GM03348 (cell line): Measurements from ENCODE around the gene ATOH1.

Experiments
- DNase-seq: peaks from one replicate; pipeline ENCODE4 v3.0.0; 2012; ENCODE audit warnings: low spot score

The ATOH1 gene, protein sequence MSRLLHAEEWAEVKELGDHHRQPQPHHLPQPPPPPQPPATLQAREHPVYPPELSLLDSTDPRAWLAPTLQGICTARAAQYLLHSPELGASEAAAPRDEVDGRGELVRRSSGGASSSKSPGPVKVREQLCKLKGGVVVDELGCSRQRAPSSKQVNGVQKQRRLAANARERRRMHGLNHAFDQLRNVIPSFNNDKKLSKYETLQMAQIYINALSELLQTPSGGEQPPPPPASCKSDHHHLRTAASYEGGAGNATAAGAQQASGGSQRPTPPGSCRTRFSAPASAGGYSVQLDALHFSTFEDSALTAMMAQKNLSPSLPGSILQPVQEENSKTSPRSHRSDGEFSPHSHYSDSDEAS

DNA sequence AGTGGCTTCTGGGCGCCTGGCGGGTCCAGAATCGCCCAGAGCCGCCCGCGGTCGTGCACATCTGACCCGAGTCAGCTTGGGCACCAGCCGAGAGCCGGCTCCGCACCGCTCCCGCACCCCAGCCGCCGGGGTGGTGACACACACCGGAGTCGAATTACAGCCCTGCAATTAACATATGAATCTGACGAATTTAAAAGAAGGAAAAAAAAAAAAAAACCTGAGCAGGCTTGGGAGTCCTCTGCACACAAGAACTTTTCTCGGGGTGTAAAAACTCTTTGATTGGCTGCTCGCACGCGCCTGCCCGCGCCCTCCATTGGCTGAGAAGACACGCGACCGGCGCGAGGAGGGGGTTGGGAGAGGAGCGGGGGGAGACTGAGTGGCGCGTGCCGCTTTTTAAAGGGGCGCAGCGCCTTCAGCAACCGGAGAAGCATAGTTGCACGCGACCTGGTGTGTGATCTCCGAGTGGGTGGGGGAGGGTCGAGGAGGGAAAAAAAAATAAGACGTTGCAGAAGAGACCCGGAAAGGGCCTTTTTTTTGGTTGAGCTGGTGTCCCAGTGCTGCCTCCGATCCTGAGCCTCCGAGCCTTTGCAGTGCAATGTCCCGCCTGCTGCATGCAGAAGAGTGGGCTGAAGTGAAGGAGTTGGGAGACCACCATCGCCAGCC, at the start of gene ATOH1:
TSS of gene ATOH1 (plus strand) at position 422 of the 663 bp plus-strand sequence. CDS start at position 596, 174 bp downstream.
- DNase-seq: peak; percentile 42

DNA sequence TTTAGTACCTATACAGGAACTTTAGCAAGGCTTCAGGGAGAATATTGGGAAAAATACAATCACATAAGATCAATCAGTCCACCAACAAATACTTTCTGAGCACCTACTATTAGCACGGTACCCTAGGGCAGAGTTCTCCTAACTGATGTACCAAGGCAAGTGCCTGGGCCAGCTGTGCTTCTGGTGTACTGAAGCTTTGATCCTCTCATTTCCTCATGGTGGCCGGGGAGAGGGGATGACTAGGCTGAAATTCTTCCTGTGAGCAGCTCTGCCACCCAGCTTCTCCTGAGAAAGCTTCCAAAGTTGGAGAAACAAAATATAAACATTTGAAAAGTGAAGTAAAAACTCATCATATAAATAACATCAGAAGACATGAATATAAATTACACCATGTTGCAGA, 49.3 kb upstream of the ATOH1 start:
- no peak for DNase-seq

DNA sequence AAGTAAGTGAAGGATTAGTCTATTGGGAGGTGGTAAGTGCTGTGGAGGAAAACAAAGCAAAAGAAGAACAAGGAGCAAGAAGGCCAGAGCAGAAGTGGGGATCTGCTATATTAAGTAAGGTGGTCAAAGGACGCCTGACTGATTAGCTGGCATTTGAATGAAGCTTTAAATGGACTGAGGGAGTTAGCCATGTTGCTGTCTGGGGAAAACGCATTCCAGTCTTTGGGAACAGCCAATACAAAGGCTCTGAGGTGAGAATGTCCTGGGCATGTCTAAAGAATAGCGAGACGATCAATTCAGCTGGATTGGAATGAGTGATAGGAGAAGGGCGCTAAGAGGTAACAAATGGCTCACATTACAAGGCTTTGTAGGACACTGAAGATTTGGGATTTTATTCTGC, 48.5 kb upstream of the ATOH1 start:
- no peak for DNase-seq

DNA sequence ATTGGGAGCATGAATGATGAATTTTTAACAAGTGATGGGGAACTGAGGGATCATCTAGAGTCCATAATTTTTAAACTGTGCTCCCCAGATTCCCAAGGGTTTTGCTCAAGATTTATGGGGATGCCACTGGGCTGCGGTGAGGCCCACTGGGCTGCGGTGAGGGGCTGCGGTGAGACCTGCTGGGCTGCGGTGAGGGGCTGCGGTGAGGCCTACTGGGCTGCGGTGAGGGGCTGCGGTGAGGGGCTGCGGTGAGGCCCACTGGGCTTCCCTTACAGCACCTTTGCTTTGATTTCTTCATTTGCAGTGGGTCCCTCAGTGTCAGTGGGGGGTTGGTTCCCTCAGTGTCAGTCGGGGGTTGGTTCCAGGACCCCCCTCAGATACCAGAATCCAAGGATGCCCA, 47.4 kb upstream of the ATOH1 start:
- no peak for DNase-seq

DNA sequence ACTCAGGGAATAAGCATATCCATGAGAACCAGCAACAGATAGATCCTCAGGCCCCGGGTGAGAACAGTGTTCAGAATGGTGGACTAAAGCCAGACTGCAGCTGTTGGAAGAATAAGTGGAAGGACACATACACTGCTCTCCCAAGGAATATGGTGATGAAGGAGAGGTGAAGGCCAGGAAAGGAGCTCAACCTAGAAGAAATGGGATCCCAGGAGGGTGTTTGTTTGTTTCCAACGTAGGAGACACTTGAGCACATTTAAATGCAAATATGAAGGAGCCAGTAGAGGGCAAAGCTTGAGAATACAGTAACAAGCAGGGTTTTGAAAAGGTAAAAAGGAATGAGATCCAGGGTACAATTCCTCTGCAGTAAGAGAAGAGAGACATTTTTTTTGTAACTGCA, 42.4 kb upstream of the ATOH1 start:
- DNase-seq: no peak

DNA sequence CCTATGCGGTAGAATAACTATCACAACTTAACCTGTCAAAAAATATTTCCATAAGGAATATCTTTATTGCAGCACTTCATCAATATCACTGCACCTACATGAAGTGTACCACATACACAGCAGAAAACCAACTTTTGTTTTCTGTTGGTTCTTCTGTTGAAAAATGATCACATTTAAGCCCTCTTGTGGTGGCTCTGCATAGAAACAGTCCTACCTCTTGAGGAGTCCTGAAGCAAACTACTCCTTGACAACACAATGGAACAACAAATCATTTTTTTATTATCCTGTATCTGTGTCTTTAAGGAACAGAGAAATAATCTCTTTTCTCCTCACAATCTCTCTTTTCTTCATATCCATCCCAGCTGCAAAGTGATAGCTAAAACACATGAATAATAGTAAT, 39.8 kb upstream of the ATOH1 start:
- DNase-seq: peak; percentile 28

DNA sequence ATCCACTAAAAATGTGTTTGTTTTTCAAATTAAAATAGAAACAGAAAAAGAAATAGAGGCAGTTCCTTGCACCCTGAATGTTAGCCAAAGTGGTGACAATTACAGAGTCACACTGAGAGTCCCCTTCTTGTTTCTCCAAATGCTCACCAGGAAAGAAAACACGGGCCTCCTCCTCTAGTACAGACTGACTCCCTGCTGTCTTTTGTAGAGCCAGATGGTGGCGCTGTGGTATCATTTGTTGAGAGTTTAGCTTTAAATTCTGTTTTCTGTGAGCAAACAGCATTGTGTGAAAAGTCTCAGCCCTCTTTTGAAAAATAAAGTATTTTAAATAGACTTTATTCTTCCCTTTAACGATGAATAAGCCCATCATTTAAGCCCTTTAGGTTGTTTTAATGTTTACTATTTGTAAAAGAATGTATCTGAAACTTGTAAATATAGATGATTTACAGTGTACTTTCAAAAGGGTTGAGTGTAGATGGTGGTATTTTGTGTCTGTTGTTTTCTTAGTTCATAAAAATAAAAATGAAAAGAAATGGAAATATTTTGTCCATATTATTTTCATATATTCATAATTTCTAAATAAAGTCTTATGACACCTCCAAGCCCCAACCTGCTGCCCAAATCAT, 36.9 kb upstream of the ATOH1 start:
- DNase-seq: peak; percentile 71

DNA sequence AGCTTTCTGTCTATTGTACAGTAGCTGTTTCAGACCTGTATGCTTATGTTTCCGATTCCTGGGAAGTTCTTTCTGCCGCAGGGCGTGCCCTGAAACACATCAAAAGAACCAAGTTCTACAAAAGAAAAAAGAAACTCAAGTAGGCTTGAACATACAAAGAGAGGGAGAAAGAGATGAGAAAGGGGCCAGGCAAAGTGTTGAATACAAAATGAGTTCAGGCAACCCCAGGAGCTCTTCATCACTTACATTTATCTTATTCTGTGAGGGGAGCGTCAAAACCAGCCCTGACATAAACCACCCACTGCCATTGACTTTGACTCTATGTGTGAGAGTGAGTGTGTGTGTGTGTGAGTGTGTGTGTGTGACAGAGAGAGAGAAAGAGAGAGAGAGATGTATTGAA, 26.5 kb upstream of the ATOH1 start:
- no peak for DNase-seq

DNA sequence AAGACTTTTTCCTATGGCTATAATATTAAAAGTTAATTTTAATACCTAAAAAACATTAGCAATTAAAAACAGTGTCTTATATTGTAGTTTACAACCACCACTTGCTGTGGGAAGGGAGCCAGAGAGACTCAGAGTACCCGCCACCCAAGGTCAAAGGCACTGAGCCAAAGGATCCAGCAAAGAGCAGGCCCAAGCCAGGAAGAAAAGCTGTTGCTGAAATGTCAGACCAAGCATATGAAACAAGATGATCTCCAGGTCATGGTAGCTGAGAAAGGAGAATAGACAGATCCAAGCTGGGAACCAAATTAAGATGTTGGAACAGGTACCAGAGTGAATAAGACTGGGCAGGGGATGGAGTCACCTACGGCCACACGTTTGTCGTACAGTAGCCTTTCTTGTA, 18.8 kb upstream of the ATOH1 start:
- DNase-seq: no peak

DNA sequence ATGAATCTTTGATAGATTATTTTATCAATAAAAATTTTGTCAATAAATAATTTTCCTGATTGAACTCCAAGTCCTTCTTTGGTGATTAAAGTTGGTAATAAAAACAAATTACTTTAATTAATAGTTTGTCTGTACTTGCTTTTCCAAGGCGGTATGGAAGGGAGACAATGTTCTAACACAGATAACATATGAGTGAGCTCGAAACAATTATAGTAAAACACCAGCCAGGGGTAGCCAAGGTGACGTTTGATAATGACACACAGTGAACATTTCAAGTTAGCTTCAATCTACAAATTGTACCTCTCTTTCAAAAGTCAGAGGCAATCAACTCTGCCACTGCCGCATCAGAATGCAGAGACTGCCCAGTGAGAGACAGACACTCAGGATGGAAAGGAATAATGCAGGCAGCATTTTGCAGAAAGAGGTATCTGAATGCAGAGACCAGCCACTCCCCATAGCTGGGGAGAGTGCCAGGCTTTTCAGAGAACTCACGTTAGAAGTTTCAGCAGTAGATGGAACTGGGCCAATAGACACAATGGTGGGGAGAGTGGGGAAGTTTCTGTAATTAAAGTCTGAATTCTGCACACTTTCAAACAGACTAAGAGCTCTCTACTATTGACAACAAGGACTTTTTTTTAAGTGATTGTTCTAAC, 18.1 kb upstream of the ATOH1 start:
- no peak for DNase-seq

DNA sequence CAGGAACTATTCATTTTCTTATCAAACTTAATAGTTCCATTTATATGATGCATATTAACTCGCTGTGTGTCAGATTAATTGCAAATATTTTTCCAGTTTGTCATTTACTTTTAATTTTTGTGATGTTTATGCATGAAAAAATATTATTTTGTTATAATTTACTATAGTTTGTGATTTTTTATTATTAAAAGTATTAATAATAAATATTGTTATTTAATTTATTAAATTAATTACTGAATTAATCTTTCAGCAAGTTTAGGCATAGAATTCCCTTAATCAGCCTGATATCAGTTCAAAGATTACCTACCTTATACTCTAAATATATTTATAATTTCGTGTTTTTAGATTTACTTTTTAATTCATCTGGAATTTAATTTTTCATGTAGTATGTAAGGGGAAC, 15.5 kb upstream of the ATOH1 start:
- no peak for DNase-seq

DNA sequence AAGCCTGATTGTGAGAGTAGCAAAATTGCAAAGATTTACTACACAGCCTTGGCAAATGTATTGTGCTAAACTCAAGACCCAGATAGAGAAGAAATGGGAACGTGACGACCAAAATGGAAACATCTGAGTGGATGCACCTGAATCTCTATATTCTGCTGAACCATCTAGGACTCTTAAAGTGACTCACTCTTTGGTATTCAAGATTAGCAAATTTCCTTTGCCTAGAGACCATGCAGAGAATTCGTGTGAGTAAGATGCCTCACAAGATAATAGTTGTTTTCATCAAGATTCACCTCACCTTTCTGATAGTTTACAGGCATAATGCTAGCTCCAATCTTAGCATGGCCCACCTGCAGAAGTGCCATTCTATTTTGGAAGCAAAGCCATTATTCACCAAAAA, 14.4 kb upstream of the ATOH1 start:
- DNase-seq: no peak

DNA sequence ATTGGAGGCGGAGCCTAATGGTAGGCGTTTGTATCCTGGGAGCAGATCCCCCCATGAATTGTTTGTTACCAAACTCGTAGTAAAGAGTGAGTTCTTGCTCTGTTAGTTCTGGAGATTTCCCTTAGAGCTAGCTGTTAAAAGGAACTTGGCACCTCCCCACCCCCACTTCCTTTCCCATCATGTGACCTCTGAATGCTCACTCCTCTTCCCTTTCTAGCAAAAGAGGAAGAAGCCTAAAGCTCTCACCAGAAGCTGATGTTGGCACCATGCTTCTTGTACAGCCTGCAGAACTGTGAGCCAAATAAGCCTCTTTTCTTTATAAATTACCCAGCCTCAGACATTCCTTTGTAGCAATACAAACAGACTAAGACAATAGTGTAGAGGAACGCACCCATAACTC, 13.8 kb upstream of the ATOH1 start:
- DNase-seq: no peak

DNA sequence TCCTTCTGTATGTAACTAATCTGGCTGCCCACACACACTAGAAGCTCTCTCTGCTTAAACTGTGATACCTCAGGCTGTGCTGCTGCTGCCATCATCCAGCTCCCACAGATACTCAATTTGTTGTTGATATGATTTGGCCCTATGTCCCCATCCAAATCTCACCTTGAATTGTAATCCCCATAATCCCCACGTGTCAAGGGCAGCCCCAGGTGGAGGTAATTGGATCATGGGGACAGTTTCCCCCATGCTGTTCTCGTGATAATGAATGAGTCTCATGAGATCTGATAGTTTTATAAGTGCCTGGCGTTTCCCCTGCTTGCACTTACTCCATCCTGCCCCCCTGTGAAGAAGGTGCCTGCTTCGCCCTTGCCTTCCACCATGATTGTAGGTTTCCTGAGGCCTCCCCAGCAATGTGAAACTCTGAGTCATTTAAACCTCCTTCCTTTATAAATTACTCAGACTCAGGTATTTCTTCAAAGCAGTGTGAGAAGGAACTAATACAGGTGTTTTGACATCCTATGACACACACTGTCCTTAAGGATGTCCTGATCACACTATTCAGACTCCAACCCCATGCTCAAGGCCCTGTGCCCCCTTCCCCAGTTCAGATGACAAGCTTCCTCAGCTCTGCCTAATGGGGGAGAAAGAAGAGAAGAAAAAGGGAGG, 2.9 kb upstream of the ATOH1 start:
- no peak for DNase-seq

DNA sequence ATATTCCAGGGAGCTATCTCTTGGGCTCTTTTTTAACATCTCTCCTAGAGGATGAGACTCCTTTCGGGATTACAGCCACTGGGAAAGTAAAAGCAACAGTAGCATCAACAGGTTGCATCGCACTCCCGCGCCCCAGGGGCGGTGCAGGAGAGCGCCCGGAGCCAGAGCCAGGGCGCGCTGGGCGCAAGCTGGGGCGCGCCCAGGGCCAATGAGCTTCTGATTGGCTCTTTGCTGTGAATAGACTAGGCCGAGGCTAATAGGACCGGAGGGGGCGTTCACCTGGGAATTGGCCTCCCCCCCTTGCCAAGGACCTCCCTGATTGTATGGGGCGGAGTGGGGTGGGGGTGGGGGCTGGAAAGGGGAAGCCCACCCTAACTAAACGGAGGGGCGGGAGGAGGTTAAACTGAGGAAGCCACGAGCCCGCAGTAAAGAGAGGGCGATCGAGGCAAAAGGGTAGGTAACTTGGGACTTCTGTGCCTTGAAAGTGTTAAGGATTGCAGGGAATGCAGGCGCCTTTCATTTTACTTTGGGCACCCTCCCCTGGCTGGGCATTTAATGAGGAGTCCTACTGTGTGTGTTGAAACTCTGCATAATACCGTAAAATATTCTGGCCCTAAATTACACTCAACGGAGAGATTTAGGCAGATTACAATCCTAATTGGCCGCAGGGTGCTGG, 1.1 kb upstream of the ATOH1 start:
- DNase-seq: peak; percentile 10

DNA sequence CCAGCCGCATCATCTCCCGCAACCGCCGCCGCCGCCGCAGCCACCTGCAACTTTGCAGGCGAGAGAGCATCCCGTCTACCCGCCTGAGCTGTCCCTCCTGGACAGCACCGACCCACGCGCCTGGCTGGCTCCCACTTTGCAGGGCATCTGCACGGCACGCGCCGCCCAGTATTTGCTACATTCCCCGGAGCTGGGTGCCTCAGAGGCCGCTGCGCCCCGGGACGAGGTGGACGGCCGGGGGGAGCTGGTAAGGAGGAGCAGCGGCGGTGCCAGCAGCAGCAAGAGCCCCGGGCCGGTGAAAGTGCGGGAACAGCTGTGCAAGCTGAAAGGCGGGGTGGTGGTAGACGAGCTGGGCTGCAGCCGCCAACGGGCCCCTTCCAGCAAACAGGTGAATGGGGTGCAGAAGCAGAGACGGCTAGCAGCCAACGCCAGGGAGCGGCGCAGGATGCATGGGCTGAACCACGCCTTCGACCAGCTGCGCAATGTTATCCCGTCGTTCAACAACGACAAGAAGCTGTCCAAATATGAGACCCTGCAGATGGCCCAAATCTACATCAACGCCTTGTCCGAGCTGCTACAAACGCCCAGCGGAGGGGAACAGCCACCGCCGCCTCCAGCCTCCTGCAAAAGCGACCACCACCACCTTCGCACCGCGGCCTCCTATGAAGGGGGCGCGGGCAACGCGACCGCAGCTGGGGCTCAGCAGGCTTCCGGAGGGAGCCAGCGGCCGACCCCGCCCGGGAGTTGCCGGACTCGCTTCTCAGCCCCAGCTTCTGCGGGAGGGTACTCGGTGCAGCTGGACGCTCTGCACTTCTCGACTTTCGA, 654 bp downstream of the ATOH1 start:
- DNase-seq: peak; percentile 23

DNA sequence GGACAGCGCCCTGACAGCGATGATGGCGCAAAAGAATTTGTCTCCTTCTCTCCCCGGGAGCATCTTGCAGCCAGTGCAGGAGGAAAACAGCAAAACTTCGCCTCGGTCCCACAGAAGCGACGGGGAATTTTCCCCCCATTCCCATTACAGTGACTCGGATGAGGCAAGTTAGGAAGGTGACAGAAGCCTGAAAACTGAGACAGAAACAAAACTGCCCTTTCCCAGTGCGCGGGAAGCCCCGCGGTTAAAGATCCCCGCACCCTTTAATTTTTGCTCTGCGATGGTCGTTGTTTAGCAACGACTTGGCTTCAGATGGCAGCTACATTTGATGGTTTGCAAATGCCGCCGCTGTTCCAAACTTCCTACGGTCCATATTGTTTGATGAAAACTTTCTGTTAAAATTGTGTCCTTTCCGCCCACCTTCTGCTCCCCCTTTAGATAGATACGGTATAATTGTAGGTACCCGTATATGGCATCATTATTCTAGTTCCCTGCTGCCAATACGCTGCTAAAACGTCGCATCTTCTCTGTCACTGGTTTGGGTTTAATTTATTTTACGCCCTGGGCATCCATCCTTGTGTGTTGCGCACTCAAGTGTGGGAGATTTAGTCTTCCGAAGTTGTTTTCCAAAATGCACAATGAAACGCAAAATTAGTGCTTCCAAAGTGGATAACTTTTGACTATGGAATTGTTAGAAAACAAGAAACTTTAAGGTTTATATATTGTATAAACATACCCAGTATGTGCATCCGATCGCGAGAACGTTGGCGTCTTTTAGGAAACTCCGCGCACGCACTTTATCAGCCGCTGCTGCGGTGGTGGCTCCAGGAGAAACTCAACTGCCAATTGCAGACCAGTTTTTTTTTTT, 1.5 kb downstream of the ATOH1 start:
- DNase-seq: no peak

DNA sequence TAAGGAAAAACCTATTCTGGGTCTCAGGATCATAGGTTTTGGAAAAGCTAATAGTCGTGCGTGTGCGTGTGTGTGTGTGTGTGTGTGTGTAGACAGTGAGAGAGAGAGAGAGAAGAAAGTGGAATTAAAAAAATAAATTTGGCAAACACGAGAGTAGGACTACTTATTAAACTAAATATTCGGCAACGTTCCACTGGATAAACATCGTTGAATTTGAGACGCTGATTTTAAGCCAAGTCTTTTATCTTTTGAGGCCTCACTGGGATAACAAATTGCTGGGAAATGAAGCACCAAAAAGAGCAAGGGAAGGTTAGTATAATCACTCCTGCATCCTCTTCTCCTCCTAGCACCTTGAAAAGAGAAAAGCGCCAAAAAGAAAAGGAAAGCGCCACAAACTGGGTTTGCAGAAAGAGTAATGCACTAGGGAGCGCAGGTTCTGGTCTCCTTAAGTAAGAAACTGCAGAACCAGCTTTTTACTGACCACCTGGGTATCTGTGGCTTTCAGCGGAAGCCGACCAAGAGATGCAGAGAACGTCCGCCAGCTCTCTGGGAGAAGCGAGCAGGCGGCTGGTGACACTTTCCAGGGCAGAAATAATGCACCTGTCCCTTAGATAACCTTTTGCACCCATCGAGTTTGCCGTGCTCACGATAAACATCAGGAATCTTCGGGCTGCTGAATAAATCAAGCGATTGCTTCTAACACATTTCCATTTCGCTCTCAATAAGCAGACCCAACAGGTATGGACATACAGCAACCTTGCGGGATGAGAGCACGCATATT, 3.4 kb downstream of the ATOH1 start:
- DNase-seq: no peak
